GM18907 (cell line): Measurements from ENCODE around the gene SCFD2.
"Not testable (repeated sequence)": the region's sequence is repeated elsewhere in the genome, so short reads cannot be mapped to it uniquely, and the experiment has no call there.

Experiments
- ATAC-seq: cut with Tn5 transposase; IDR thresholded peaks from one replicate; pipeline ENCODE4 v1.9.1; 2021; ENCODE audit warnings: mild to moderate bottlenecking, moderate library complexity; ENCODE audit not compliant: unreplicated experiment

The SCFD2 gene

GRCh38 chr4:52996261-52997131 lies 369.4 kb downstream of the SCFD2 start:
- ATAC-seq: no peak

GRCh38 chr4:52995360-52996030 lies 370.4 kb downstream of the SCFD2 start:
- no peak for ATAC-seq

GRCh38 chr4:52994567-52994966 lies 371.3 kb downstream of the SCFD2 start:
- no peak for ATAC-seq

GRCh38 chr4:52993771-52994170 lies 372.1 kb downstream of the SCFD2 start:
- ATAC-seq: no peak

DNA sequence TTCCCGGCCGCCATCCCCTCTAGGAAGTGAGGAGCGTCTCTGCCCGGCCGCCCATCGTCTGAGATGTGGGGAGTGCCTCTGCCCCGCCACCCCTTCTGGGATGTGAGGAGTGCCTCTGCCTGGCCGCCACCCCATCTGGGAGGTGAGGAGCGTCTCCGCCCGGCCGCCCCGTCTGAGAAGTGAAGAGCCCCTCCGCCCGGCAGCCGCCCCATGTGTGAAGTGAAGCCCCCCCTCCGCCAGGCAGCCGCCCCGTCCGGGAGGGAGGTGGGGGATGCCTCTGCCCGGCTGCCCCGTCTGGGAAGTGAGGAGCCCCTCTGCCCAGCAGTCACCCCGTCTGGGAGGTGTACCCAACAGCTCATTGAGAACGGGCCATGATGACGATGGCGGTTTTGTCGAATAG lies 373.3 kb downstream of the SCFD2 start:
- ATAC-seq: not testable (repeated sequence)

DNA sequence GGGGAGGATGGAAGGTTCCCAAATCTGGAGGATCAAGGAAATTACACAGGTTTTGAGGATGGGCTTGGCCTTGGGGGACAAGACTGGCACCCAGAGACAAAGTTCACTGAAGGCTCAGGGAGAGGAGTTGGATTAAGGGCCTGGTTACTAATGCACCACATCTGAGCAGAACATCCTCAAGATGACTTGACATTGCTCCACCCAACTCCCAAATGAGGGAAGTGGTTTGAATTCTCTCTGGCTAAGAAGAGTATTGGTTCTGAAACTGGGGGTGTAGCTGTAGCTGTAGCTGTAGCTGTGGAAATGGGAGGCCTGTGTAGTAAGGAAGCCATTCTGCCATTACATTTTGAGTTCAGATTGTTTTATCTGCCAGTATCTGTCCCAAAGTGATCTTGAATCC lies 374.4 kb downstream of the SCFD2 start:
- no peak for ATAC-seq

DNA sequence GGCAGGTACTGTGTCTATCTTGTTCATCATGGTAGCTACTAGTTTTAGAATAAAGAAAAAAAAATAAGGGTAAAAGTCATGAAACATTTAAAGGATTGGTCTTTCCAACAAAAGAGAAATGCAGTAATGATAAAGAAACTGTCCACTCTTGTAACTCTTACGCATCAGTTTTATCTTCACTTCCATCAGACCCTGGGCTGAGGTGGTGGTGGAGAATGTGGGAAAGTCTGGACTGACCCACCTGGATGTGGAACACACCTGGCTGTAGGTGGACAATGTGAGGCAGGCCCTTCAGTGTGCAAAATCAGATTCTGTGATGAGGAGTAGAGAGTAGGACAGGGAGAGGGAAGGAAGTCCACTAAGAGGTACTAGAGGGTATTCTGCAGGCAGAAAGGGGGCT lies 375.2 kb downstream of the SCFD2 start:
- no peak for ATAC-seq

DNA sequence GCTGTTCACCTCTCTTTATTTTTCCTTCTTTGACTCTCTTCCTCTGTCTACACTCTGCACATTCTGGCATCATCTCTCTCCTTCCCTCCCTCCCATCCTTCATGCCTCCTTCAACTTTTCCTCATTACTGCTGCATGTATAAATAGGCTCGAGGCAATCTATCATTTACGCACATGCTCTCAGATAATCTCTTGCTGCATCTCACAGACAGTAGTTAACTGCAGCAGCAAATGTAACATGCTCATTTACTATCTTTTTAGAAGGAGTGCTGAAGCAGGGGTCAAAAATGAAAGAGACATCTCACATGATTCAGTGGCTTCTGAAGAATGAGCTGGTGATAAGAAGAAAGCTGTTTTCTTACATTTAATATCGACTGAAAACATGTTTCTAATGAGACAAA lies 376.0 kb downstream of the SCFD2 start:
- no peak for ATAC-seq

GRCh38 chr4:52987392-52988056 lies 378.3 kb downstream of the SCFD2 start:
- ATAC-seq: no peak

DNA sequence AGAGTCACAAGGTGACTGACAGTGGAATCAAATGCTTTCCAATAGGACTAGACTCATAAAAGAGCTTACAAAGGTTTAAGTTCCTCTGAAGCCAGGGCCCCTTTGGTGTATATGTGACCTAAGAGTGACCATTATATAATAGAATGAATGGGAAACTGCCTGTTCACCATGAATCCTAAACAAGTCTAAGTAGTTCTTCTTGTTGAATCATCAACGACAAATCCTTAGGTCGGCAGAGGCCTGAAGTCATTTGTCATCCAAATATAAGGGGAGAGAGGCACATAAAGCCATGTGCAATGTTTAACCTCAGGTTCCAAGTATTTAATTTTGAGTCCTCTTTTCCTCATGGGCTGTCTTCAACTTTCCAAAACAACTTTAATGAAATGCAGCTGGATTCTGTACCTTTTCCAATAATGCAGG lies 381.4 kb downstream of the SCFD2 start:
- no peak for ATAC-seq

DNA sequence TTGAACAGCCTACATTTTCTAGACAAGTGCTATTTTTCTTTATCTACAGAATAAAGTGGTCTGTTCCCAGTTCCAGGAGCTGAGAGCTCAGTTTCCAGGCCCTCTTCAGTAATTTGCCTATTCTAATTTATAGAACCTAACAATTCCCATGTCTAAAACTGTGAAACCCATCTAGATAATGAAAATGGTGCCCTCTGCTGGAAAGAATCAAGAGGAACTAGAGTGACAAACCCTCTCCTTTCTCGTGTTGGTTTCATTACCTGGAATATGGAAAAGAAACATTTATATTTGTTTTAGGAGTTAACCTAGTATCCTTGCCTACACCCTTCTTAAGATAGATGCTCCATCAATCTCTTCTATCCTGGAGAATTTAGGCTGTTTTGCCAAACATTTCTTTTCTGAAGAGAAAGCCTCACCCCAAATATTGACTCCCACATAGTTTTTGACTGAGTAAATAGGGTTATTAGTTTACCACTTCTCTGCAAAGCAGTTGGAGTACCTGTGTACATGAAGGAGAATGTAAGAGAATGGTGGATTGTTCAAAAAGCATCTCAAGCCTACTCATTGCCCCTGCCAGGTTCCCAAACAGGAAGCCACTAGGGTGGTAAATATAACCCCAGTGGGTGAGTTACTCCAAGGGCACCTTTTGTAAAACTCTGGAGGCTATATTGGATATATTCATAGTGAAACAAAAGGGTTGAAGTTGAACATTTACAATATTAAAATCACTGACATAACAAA lies 382.1 kb downstream of the SCFD2 start:
- ATAC-seq: peak; percentile 75

GRCh38 chr4:52982946-52983340 lies 382.9 kb downstream of the SCFD2 start:
- no peak for ATAC-seq

GRCh38 chr4:52982255-52982945 lies 383.5 kb downstream of the SCFD2 start:
- no peak for ATAC-seq

DNA sequence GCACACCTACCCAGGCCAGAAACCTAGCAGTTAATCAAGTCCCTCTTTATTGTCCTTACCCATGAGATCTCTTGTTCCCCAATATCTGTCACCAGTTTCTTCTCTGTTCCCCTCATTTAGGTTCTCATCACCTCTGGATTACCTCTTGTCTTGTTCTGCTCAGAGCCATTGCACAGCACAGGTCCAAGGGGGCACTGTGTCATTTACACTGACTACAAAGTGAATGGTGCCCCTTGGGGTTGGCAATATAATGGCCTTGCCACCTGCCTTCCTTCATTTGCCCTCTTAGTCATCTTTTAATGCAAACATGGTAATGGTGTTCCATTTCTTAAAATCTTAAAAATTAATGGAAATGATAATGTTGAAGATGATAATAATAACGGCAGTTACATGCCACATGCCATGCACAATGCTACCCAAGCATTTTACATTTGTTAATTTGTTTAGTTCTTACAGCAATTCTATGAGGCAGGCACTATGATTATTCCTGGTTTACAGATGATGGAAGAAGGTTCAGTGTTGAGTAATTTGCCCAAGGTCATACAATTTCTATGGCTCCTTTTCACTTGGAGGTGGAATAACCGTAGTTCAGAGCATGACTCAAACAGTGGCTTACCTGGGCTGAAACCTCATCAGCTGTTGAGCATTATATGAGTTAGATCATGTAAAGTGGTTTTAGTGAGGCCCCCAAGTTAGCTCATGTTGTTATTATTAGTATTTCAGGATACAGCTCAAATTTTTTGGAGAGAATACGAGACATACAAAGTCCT lies 385.9 kb downstream of the SCFD2 start:
- ATAC-seq: no peak

DNA sequence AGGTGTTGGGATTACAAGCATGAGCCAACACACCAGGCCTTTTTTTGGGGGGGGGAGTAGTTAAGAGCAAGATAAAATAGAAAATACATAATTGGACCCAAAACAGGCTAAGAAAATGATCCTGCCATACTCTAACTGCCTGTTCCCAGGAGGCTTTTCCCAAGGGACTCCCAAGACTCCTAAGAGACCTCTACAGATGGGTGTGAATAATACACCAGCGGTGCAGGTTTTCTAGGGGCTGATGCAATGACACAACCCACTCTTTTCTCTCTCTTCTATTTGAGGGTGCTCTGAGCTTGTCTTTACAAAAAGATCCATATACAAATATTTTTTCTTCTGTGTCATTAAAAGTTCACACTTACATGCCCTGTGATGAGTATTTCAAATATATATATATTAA lies 386.8 kb downstream of the SCFD2 start:
- ATAC-seq: no peak

DNA sequence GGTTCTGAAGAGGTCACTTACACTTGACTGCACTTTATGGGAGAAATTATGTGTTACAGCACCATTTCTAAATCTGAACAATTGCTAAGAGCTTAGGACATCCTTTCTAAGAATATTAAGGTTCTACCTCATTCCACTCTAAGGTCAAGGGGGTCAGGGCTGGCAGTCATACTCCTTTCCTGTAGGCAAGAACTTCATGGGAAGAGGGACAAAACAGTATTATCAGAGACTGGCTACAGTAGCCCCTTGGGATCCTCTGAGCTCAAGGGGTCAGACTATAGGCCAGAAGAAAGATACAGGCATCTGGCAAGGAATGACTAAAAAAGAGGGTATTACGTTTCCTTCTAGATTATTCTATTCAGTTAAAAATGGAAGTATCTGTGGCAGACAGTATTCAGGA lies 388.6 kb downstream of the SCFD2 start:
- no peak for ATAC-seq

DNA sequence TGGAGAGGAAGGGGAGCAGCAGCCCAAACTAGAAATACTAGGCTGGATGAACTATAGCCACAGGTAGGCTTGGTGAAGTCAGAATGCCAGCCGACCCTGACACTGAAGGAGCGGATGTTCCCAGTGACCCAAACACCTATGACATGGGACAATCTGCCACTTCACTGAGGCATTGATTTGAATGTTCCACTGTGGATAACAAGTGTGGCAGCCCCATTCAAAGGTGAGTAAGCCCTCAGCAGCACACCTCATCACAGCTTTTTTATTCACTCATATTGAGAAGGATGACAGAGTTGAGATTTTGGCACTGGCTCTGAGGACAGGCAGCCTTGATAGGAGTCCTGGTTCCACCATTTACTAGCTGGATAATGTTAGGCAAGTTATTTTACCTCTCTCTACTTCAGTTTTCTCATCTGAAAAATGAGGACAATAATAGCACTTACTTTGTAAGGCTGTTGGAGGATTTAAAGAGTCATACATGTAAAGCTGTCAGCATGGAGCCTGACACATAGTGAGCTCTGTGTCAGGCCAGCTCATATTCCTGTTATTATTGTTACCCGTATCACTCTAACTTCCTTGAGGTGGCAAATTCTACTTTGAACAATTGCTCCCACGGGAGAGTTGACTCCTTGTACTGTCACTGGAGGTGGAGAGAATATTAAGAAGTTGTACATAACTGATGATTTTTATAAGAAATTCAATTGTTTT lies 389.2 kb downstream of the SCFD2 start:
- ATAC-seq: no peak

GRCh38 chr4:52968691-52969090 lies 397.2 kb downstream of the SCFD2 start:
- ATAC-seq: no peak

DNA sequence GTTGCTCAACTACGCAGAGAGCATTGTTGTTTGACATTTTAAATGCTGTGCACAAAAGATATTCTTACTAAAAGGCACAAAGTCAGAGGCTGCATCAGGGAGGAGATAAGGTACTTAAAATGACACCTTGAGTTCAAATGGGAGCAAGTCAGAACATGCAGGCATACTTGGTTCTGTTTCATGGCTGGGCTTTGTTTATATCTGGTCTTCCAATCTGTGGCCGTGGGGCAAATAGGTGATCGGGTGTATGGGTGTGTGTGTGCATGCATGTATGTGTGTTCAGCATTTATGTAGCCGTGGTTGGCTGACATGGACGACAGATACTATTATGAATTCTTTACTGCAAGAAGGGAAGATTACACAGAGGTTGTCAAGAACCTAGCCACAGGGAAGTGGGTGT lies 397.6 kb downstream of the SCFD2 start:
- ATAC-seq: no peak
